IPS-15b (cell line): ENCODE data around the gene HIVEP3.
"Not testable (repeated sequence)": the region's sequence is repeated elsewhere in the genome, so short reads cannot be mapped to it uniquely, and the experiment has no call there.

Source experiments
- H3K27me3 ChIP-seq: one replicate; pipeline ENCODE4 v1.6.1; 2013; ENCODE audit warnings: low read length; ENCODE audit not compliant: control insufficient read depth, insufficient read depth
- H3K36me3 ChIP-seq: one replicate; pipeline ENCODE4 v1.6.1; 2013; ENCODE audit warnings: low read length; ENCODE audit not compliant: control insufficient read depth, insufficient read depth
- H3K4me1 ChIP-seq: one replicate; pipeline ENCODE4 v1.6.1; 2013; ENCODE audit warnings: mild to moderate bottlenecking, low read length; ENCODE audit not compliant: control insufficient read depth, insufficient read depth
- H3K4me3 ChIP-seq: one replicate; pipeline ENCODE4 v1.5.1; 2013; ENCODE audit warnings: low read depth, low read length
- H3K9ac ChIP-seq: one replicate; pipeline ENCODE4 v1.6.1; 2013; ENCODE audit warnings: low read depth, mild to moderate bottlenecking, low read length
- H3K9me3 ChIP-seq: one replicate; pipeline ENCODE4 v1.6.1; 2013; ENCODE audit warnings: mild to moderate bottlenecking, low read length; ENCODE audit not compliant: control insufficient read depth, insufficient read depth

The HIVEP3 gene

GRCh38 chr1:41568204-41568603, 350.5 kb downstream of the HIVEP3 start:
- Histone ChIP-seq H3K4me3 (no peak overlapping the region), H3K9me3 (no peaks in the 10 kb centered on the region), H3K27me3 (no peaks in the 10 kb centered on the region), H3K4me1 (no peaks in the 10 kb centered on the region), H3K9ac (no peak overlapping the region), H3K36me3 (no peaks in the 10 kb centered on the region)

- Histone ChIP-seq H3K36me3 (no peaks in the 10 kb centered on the region), H3K4me1 (no peaks in the 10 kb centered on the region), H3K4me3 (no peak overlapping the region), H3K9ac (no peak overlapping the region), H3K9me3 (no peaks in the 10 kb centered on the region), H3K27me3 (no peaks in the 10 kb centered on the region)
Measured at GRCh38 chr1:41566969-41567368, 351.8 kb downstream of the HIVEP3 start.

GRCh38 chr1:41566274-41566885, 352.3 kb downstream of the HIVEP3 start:
- no peaks in the 10 kb centered on the region for H3K36me3 ChIP-seq
- H3K4me3 ChIP-seq, result no peak overlapping the region
- H3K4me1 ChIP-seq, result no peaks in the 10 kb centered on the region
- no peak overlapping the region for H3K9ac ChIP-seq
- no peaks in the 10 kb centered on the region for H3K9me3 ChIP-seq
- H3K27me3 ChIP-seq, result no peaks in the 10 kb centered on the region

DNA sequence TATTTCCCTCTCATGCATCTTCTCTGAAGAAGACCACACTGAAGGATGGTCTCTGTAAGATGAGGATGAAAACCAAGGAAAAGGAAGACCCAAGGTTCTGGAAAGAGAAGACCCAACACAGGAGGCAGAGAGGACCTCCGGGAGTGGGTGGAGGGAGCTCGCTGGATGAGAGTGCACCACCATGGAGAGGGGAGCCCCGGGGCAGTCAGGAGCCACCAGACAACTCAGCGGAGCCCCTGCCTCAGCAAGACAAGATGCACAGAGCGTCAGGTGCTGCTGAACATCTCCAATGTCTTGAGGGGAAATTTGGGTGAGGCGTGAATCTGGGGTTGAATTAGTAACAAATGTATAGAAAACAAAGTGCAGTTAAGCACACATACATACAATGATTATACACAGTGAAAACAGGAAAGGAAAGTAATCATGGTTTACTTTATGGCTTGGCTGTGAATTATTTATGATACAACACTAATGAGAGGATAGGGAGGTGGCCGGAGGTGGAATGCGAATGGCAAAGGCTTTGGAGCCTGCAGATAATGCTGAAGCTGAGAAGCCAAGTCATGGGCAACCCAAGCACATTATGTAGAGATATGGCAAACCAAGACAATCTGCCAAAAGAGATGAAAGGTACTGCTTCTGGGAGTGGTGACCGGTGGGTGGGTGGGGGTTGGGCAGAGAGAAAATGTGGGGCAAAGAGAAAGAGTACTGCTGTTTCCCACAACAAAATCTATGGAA, 353.8 kb downstream of the HIVEP3 start:
- Histone ChIP-seq H3K36me3 (no peaks in the 10 kb centered on the region), H3K9ac (no peak overlapping the region), H3K27me3 (no peaks in the 10 kb centered on the region), H3K4me3 (no peak overlapping the region), H3K9me3 (no peaks in the 10 kb centered on the region), H3K4me1 (no peaks in the 10 kb centered on the region)

GRCh38 chr1:41562328-41562727, 356.4 kb downstream of the HIVEP3 start:
- Histone ChIP-seq H3K27me3 (no peaks in the 10 kb centered on the region), H3K36me3 (no peaks in the 10 kb centered on the region), H3K9me3 (no peaks in the 10 kb centered on the region), H3K4me3 (no peak overlapping the region), H3K4me1 (no peaks in the 10 kb centered on the region), H3K9ac (no peak overlapping the region)

DNA sequence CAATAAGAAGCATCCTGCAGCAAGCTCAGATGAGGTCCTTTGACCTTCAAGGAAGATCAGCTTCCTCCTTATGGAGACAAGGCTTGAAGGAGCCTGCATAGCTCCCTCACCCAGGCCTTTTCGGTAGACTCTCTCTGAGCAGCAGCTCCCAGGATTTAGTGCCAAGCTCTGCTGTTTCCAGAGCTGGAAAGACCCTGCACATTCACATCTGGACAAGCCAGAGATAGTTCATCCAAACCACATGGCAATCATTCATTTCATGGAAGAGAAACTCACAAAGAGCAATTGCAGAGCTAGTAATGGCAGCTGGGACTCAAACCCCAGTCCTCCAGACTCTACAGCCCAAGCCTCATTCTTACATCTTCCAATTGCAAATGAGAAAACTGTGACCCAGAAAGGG, 357.8 kb downstream of the HIVEP3 start:
- H3K9me3 ChIP-seq, result no peaks in the 10 kb centered on the region
- H3K4me1 ChIP-seq, result no peaks in the 10 kb centered on the region

DNA sequence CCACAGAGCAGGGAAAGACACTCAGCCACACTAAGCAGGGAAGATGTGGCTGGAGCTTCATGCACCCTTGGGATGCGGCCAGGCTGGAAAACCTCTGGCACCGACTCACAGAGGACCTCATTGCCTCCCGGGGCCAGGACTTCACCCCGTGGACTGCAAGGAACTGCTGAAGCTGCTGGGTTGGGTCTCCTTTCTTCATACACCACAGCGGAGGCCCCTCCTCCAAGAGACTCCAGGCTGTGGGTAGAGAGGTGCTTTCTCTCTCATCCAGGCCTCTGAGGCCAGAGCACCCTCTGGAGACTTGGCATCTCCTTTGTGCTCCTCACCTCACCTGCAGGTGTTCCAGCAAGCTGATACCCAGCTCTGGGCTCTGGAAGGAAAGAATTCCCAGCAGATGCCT, 358.2 kb downstream of the HIVEP3 start:
- H3K27me3 ChIP-seq, result no peaks in the 10 kb centered on the region

More for the DNA sequence above, 357.8 kb downstream of the HIVEP3 start:
- no peaks in the 10 kb centered on the region for H3K36me3 ChIP-seq
- H3K9ac ChIP-seq, result no peak overlapping the region
- H3K27me3 ChIP-seq, result no peaks in the 10 kb centered on the region
- H3K4me3 ChIP-seq, result no peak overlapping the region

GRCh38 chr1:41559331-41559730, 359.4 kb downstream of the HIVEP3 start:
- H3K9ac ChIP-seq, result no peak overlapping the region
- H3K27me3 ChIP-seq, result no peaks in the 10 kb centered on the region
- peaks cover 5% of the 10 kb centered on the region for H3K9me3 ChIP-seq
- H3K36me3 ChIP-seq, result no peaks in the 10 kb centered on the region
- no peaks in the 10 kb centered on the region for H3K4me1 ChIP-seq
- no peak overlapping the region for H3K4me3 ChIP-seq

More for the DNA sequence above, 358.2 kb downstream of the HIVEP3 start:
- Histone ChIP-seq H3K9me3 (peaks cover 4% of the 10 kb centered on the region), H3K4me3 (no peak overlapping the region), H3K9ac (no peak overlapping the region), H3K4me1 (no peaks in the 10 kb centered on the region), H3K36me3 (no peaks in the 10 kb centered on the region)

DNA sequence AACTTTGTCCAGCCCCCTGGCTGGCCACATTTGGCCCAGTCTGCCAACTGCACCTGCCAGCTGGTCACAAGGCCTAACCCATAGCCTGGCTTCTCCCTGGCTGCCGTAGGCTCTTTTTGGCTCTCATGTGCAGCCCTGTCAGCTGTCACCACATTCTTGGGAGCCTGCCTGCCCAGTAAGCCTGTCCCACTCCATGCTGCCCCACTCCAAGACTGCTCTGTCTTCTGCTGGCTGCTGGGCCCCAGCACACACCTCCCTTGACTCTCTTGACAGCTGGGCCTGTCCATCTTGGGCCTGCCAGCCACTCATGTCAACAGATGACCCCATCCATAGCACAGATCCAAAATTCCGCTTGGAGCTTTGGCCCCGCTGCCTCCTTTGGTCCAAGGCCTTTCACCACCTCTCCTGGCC, 360.0 kb downstream of the HIVEP3 start:
- Histone ChIP-seq H3K4me3 (no peak overlapping the region), H3K36me3 (no peaks in the 10 kb centered on the region), H3K9ac (no peak overlapping the region), H3K27me3 (no peaks in the 10 kb centered on the region), H3K4me1 (no peaks in the 10 kb centered on the region), H3K9me3 (peaks cover 5% of the 10 kb centered on the region)

DNA sequence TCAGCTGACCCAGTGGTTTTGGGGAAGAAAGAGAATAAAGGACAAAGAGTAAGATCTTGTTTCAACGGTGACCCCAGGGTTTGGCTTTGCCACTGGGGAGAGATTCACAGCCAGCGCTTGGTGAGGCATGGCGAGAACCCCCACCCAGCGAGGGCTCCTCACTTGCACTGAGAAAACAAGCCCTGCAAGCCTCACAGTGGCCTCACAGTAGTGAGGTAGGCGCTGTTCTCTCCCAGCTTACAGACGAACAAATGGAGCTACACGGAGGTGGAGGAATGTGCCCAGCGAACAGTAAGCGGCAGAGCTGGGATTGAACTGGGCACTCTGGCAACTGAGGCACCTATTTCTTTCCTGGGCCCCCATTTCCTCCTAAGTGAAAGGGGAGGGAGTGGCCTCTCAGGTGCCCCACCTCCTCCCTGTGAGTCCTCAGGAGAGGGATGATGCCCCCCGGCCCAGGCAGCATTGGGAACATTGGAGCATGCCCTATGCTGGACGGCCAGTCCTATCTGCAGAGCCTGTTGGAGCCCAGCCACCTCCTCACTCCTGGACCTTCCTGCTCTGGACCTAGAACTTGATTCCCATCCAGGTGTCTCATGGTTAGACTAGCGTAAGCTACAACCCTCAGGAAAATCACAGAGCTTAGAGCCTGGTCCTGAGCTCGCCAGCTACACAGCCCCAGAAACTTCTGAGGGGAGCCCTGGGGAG, 360.8 kb downstream of the HIVEP3 start:
- Histone ChIP-seq H3K9me3 (peaks cover 5% of the 10 kb centered on the region), H3K9ac (no peak overlapping the region), H3K4me3 (no peak overlapping the region)

GRCh38 chr1:41554746-41555145, 364.0 kb downstream of the HIVEP3 start:
- H3K4me1 ChIP-seq, H3K27me3 ChIP-seq, H3K9me3 ChIP-seq, H3K36me3 ChIP-seq, H3K9ac ChIP-seq, H3K4me3 ChIP-seq: not testable (repeated sequence)

More for the DNA sequence above, 360.8 kb downstream of the HIVEP3 start:
- H3K36me3 ChIP-seq, result no peaks in the 10 kb centered on the region
- no peaks in the 10 kb centered on the region for H3K27me3 ChIP-seq
- no peaks in the 10 kb centered on the region for H3K4me1 ChIP-seq
